H1 (cell line): ENCODE data around the gene SEZ6L. TPM values are rescaled to one million over a fixed set of nuclear protein-coding genes. Genes with fewer than 3 reads are reported as not detected.

Experiments used
- CTCF ChIA-PET: fragments of 300-600 bp; sonication (Branson Sonifier 250); formaldehyde crosslinking; loops from one replicate; lab custom pipeline; 2021; ENCODE audit not compliant: partially characterized antibody; lab: Charles Lee
- POLR2A ChIA-PET: fragments of 300-600 bp; sonication (Branson Sonifier 250); formaldehyde crosslinking; loops from one replicate; lab custom pipeline; 2021; ENCODE audit warnings: inconsistent platforms; ENCODE audit not compliant: partially characterized antibody; lab: Charles Lee
- DNase-seq, 2 experiments: peaks; one replicate each; pipeline versions ENCODE4 v3.0.0 to v3.0.0-alpha.2; 2010 to 2022; ENCODE audit warnings: low spot score in 2 of 2, low read depth in 1 of 2, mixed read lengths in 1 of 2
- FAIRE-seq: peaks from 2 replicates; lab custom pipeline; 2011; peaks lifted over from hg19 to GRCh38; lab: Jason Lieb, UNC
- H2AFZ ChIP-seq: 2 replicates; pipeline ENCODE4 v1.8.1; 2012; ENCODE audit warnings: low read length, inconsistent platforms
- H2AK5ac ChIP-seq: 2 replicates; pipeline ENCODE4 v1.6.1; 2013; ENCODE audit warnings: low read depth, low read length
- H2BK120ac ChIP-seq: replicated peaks from 2 replicates; pipeline ENCODE3; 2013; ENCODE audit warnings: low read depth, low read length, inconsistent platforms
- H2BK12ac ChIP-seq: 2 replicates; pipeline ENCODE4 v1.6.1; 2013; ENCODE audit warnings: low read depth, low read length
- H2BK15ac ChIP-seq: 2 replicates; pipeline ENCODE4 v1.6.1; 2013; ENCODE audit warnings: low read length
- H2BK20ac ChIP-seq: 2 replicates; pipeline ENCODE4 v1.6.1; 2013; ENCODE audit warnings: low read length
- H2BK5ac ChIP-seq: 2 replicates; pipeline ENCODE4 v1.6.1; 2013; ENCODE audit warnings: low read depth, low read length
- H3K14ac ChIP-seq: 2 replicates; pipeline ENCODE4 v1.6.1; 2013; ENCODE audit warnings: inconsistent platforms; ENCODE audit not compliant: insufficient read length
- H3K18ac ChIP-seq: 2 replicates; pipeline ENCODE4 v1.6.1; 2013; ENCODE audit warnings: low read length; ENCODE audit errors: extremely low read depth
- H3K23ac ChIP-seq: 2 replicates; pipeline ENCODE4 v1.6.1; 2013; ENCODE audit warnings: inconsistent platforms; ENCODE audit not compliant: insufficient read length
- H3K23me2 ChIP-seq: 2 replicates; pipeline ENCODE4 v1.6.1; 2013; ENCODE audit warnings: low read depth, low read length
- H3K27ac ChIP-seq: 2 replicates; pipeline ENCODE4 v1.6.1; 2011; ENCODE audit warnings: low read depth, low read length, inconsistent platforms
- H3K27me3 ChIP-seq, 4 experiments: replicated peaks in 1 of 4; 1 replicate in 1 of 4; 2 replicates in 3 of 4; pipeline versions ENCODE4 v1.6.1 to v1.8.1; 2011 to 2013; ENCODE audit warnings: low read length in 3 of 4, mild to moderate bottlenecking in 3 of 4, inconsistent platforms in 2 of 4, mixed read lengths in 2 of 4, moderate library complexity in 1 of 4; ENCODE audit not compliant: control insufficient read depth in 3 of 4, insufficient read depth in 3 of 4; ENCODE audit errors: extremely low read depth in 1 of 4
- H3K36me3 ChIP-seq, 4 experiments: 2 replicates each; pipeline versions ENCODE4 v1.6.1 to v1.8.1; 2011 to 2013; ENCODE audit warnings: mild to moderate bottlenecking in 4 of 4, low read length in 3 of 4, moderate library complexity in 2 of 4, control low read depth in 1 of 4, inconsistent platforms in 1 of 4; ENCODE audit not compliant: insufficient read depth in 4 of 4, control insufficient read depth in 2 of 4
- H3K4ac ChIP-seq: replicated peaks from 2 replicates; pipeline ENCODE3; 2013; ENCODE audit warnings: low read length, low read depth, mixed read lengths, inconsistent platforms; ENCODE audit not compliant: insufficient read length
- H3K4me1 ChIP-seq, 4 experiments: replicated peaks in 1 of 4; 1 replicate in 1 of 4; 2 replicates in 3 of 4; pipeline versions ENCODE4 v1.6.1 to v1.8.1; 2011 to 2013; ENCODE audit warnings: low read length in 3 of 4, inconsistent platforms in 2 of 4, mixed read lengths in 1 of 4; ENCODE audit not compliant: insufficient read depth in 4 of 4, control insufficient read depth in 3 of 4
- H3K4me2 ChIP-seq, 2 experiments: 2 replicates each; pipeline versions ENCODE4 v1.6.1 to v1.8.1; 2011 to 2013; ENCODE audit warnings: low read depth in 2 of 2, low read length in 2 of 2, control low read depth in 1 of 2, inconsistent platforms in 1 of 2, mild to moderate bottlenecking in 1 of 2; ENCODE audit not compliant: insufficient read depth in 1 of 2
- H3K4me3 ChIP-seq, 4 experiments: fragments of 200-600, 300-600 bp in 1 of 4; sonication (generic), shearing (Covaris generic), sonication (Bioruptor Twin) in 1 of 4; 2 replicates each; pipeline versions ENCODE4 v1.5.1 to v1.8.1; 2011 to 2016; ENCODE audit warnings: low read length in 4 of 4, low read depth in 3 of 4, control low read depth in 2 of 4, inconsistent platforms in 2 of 4, mild to moderate bottlenecking in 2 of 4, mixed read lengths in 1 of 4, moderate library complexity in 1 of 4; ENCODE audit not compliant: insufficient read depth in 2 of 4; ENCODE audit errors: extremely low read depth in 1 of 4
- H3K56ac ChIP-seq: replicated peaks from 2 replicates; pipeline ENCODE3; 2013; ENCODE audit warnings: low read depth, mild to moderate bottlenecking, mixed read lengths, low read length, inconsistent platforms; ENCODE audit not compliant: insufficient read length
- H3K79me1 ChIP-seq: 2 replicates; pipeline ENCODE4 v1.6.1; 2013; ENCODE audit warnings: low read depth, low read length, control low read depth
- H3K79me2 ChIP-seq, 2 experiments: 2 replicates each; pipeline versions ENCODE4 v1.6.1 to v1.8.1; 2012 to 2013; ENCODE audit warnings: low read length in 2 of 2, mild to moderate bottlenecking in 2 of 2, inconsistent platforms in 1 of 2; ENCODE audit not compliant: insufficient read depth in 2 of 2, control insufficient read depth in 1 of 2
- H3K9ac ChIP-seq, 4 experiments: replicated peaks in 1 of 4; 1 replicate in 1 of 4; 2 replicates in 3 of 4; pipeline versions ENCODE4 v1.6.1 to v1.8.1; 2011 to 2013; ENCODE audit warnings: low read depth in 3 of 4, low read length in 3 of 4, control low read depth in 2 of 4, mild to moderate bottlenecking in 2 of 4, moderate library complexity in 2 of 4, inconsistent platforms in 1 of 4; ENCODE audit errors: extremely low read depth in 1 of 4
- H3K9me3 ChIP-seq, 2 experiments: 2 replicates each; pipeline versions ENCODE4 v1.6.1 to v1.8.1; 2012 to 2013; ENCODE audit warnings: mild to moderate bottlenecking in 2 of 2, moderate library complexity in 2 of 2, control low read depth in 1 of 2, inconsistent platforms in 1 of 2, low read depth in 1 of 2, low read length in 1 of 2, mixed read lengths in 1 of 2; ENCODE audit not compliant: insufficient read depth in 2 of 2
- H4K20me1 ChIP-seq, 2 experiments: replicated peaks in 1 of 2; 2 replicates each; pipeline versions ENCODE3 to v1.8.1; 2011 to 2013; ENCODE audit warnings: inconsistent platforms in 2 of 2, low read length in 2 of 2, mild to moderate bottlenecking in 1 of 2; ENCODE audit not compliant: insufficient read depth in 2 of 2, control insufficient read depth in 1 of 2
- H4K5ac ChIP-seq: 2 replicates; pipeline ENCODE4 v1.6.1; 2013; ENCODE audit warnings: low read length, low read depth, mixed read lengths, inconsistent platforms; ENCODE audit not compliant: insufficient read length
- H4K8ac ChIP-seq: 2 replicates; pipeline ENCODE4 v1.8.0; 2013; ENCODE audit warnings: mild to moderate bottlenecking, moderate library complexity, low read length, inconsistent platforms; ENCODE audit not compliant: insufficient read depth; ENCODE audit errors: extremely low read depth
- H4K91ac ChIP-seq: replicated peaks from 2 replicates; pipeline ENCODE3; 2013; ENCODE audit warnings: low read length, mixed read lengths, inconsistent platforms; ENCODE audit not compliant: insufficient read length
- CHD1 ChIP-seq: IDR thresholded peaks from 2 replicates; pipeline ENCODE4 v1.6.1; 2012; ENCODE audit warnings: low read depth, low read length, improper control_type of control experiment
- JUN ChIP-seq: IDR thresholded peaks from 2 replicates; pipeline ENCODE4 v1.6.1; 2011; ENCODE audit warnings: low read depth, mild to moderate bottlenecking, improper control_type of control experiment, low read length
- JUND ChIP-seq: IDR thresholded peaks from 2 replicates; pipeline ENCODE4 v1.6.1; 2011; ENCODE audit warnings: mild to moderate bottlenecking, improper control_type of control experiment, low read length
- KDM1A ChIP-seq: fragments of 200-600, 300-600 bp; sonication (generic); IDR thresholded peaks from 2 replicates; pipeline ENCODE4 v1.7.1; 2016; ENCODE audit warnings: mild to moderate bottlenecking, low read length, borderline replicate concordance
- NRF1 ChIP-seq: IDR thresholded peaks from 2 replicates; pipeline ENCODE4 v1.6.1; 2011; ENCODE audit warnings: mild to moderate bottlenecking, low read depth, low read length, improper control_type of control experiment
- POLR2A ChIP-seq, 2 experiments: IDR thresholded peaks; 1 replicate in 1 of 2; 2 replicates in 1 of 2; pipeline ENCODE4 v1.6.1; 2011; ENCODE audit warnings: low read depth in 2 of 2, low read length in 2 of 2, mild to moderate bottlenecking in 2 of 2; ENCODE audit errors: control extremely low read depth in 1 of 2
- RFX5 ChIP-seq: IDR thresholded peaks from 2 replicates; pipeline ENCODE4 v1.6.1; 2011; ENCODE audit warnings: low read depth, low read length, improper control_type of control experiment, borderline replicate concordance
- SIX5 ChIP-seq: IDR thresholded peaks from 2 replicates; pipeline ENCODE4 v1.6.1; 2011; ENCODE audit warnings: mild to moderate bottlenecking, low read depth, low read length
- TBP ChIP-seq: IDR thresholded peaks from 2 replicates; pipeline ENCODE4 v1.6.1; 2011; ENCODE audit warnings: low read depth, low read length, improper control_type of control experiment
- WGBS, 2 experiments: shearing (Covaris generic) in 1 of 2; methylation state at CpG; one replicate each; pipeline versions ENCODE4 v1.1.6 to v1.1.7; 2013 to 2015; ENCODE audit warnings: low lambda C conversion rate in 2 of 2, mixed read lengths in 2 of 2, inconsistent platforms in 1 of 2, low coverage in 1 of 2, missing lambda C conversion rate in 1 of 2; ENCODE audit not compliant: insufficient replicate concordance in 2 of 2, insufficient coverage in 1 of 2, insufficient read length in 1 of 2; ENCODE audit errors: extremely low coverage in 1 of 2, missing lambda C conversion rate in 1 of 2; 5-methylcytosine and 5-hydroxymethylcytosine counted together
- polyA plus RNA-seq, 7 experiments: library from polyadenylated mRNA; depleted of rRNA in 3 of 7; stranded (reverse) in 5 of 7; unstranded in 2 of 7; fragments of >200 nt in 5 of 7; fragments of 200-250 nt in 2 of 7; gene quantifications; 1 replicate in 5 of 7; 2 replicates in 1 of 7; 4 replicates in 1 of 7; pipeline versions ENCODE4 v1.2.1 to v1.2.3, GENCODE V29; 2011 to 2013; ENCODE audit warnings: missing spikeins in 2 of 7, mixed read lengths in 2 of 7
- total RNA-seq: library from RNA; stranded (reverse); fragmentation: NEBNext Ultra II Directional; extraction: Animal tissue kit (Norgen Biotek cat#: 25700); gene quantifications from 2 replicates; pipeline ENCODE4 v1.2.1, GENCODE V29; 2021
- TF ChIP-seq, protein P1 (sequence below): IDR thresholded peaks from 2 replicates; pipeline ENCODE4 v1.6.1; 2012; ENCODE audit warnings: low read length, inconsistent platforms
- TF ChIP-seq, protein P2 (sequence below): IDR thresholded peaks from 2 replicates; pipeline ENCODE4 v1.6.1; 2011; ENCODE audit warnings: low read depth, mild to moderate bottlenecking, low read length; ENCODE audit not compliant: insufficient read depth

The SEZ6L gene
- total and polyA plus RNA-seq, 2 of the 8 experiments (the other 6 are each of a cell fraction or from before 2014, with no cell fraction given), result 0.06 to 0.33 TPM

DNA sequence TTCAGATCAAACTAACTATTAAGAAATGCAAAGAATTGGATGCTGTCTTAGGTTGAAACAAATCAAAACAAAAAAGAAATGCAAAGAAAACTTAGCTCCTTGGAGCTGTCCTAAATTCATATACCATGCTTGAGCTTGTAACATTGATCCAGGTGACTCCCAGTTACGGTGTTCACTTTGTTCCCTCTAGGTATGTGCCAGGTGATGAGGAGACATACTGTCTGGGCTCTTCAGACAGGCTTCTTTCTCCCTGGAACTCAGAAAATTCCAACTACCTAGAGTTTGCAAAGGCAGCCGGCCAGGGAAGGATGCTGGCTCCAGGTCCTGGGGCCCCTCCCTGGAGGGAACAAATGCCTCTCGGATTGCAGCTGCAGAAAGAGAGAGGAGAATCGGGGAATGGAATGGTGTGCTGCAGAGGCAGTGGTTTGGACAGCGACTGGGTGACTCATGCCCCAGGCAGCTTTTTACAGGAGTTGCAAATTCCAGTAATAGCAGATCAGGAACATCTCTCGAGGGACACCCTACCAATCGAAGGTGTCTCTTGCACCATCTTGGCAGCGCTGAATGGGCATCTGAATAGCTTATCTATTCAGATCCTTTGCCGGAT, 247.5 kb downstream of the SEZ6L start:
- Histone ChIP-seq H3K14ac (no peak overlapping the region), H4K91ac (no peak overlapping the region), H3K27ac (no peak overlapping the region), H2BK15ac (no peak overlapping the region), H3K18ac (no peak overlapping the region), H3K4me2 (peak overlapping the region in 1 of 2 experiments; percentile 46; a peak in 2 of 4 replicates), H2AK5ac (no peak overlapping the region), H3K4me3 (no peak overlapping the region), H3K23me2 (no peaks in the 10 kb centered on the region; the same call in 1 of the 2 replicates), H3K23ac (no peak overlapping the region), H3K27me3 (0 out of 7 replicates have a peak, but pooled peaks cover 0 to 4% (median 0%) of the 10 kb centered on the region in 4 experiments), H2BK120ac (no peak overlapping the region), H3K36me3 (no peaks in the 10 kb centered on the region), H2AFZ (0 out of 2 replicates have a peak overlapping the region, but pooled peaks have one; percentile 0), H3K79me1 (no peaks in the 10 kb centered on the region), H3K4ac (no peak overlapping the region), H2BK12ac (no peak overlapping the region), H3K9ac (no peak overlapping the region), H4K20me1 (no peaks in the 10 kb centered on the region), H4K8ac (no peak overlapping the region; the same call in 1 of the 2 replicates), H2BK20ac (no peak overlapping the region), H2BK5ac (no peak overlapping the region), H4K5ac (no peak overlapping the region), H3K9me3 (no peaks in the 10 kb centered on the region), H3K4me1 (no peaks in the 10 kb centered on the region), H3K56ac (no peak overlapping the region), H3K79me2 (no peaks in the 10 kb centered on the region)
- POLR2A ChIA-PET, result interaction anchor here (0.8 to 2.3 kb wide), 4 partner anchors 11 to 234 kb away, joined by 3 to 11 read pairs (median 8); partner anchors contain the start of gene ASPHD2
- peak; percentile 54 to 70 for DNase-seq
- no peak for FAIRE-seq
- WGBS, 2 experiments, result 57% methylated on average over 9 of the region's 9 CpGs; no CpG with 5 or more reads in 1 of the 2 experiments
- CTCF ChIA-PET, result interaction anchor here (0.8 to 3.8 kb wide), 8 partner anchors 10 to 57 kb away, joined by 3 to 15 read pairs (median 4); no protein-coding TSS in a partner anchor
- TF ChIP-seq, protein P1, sequence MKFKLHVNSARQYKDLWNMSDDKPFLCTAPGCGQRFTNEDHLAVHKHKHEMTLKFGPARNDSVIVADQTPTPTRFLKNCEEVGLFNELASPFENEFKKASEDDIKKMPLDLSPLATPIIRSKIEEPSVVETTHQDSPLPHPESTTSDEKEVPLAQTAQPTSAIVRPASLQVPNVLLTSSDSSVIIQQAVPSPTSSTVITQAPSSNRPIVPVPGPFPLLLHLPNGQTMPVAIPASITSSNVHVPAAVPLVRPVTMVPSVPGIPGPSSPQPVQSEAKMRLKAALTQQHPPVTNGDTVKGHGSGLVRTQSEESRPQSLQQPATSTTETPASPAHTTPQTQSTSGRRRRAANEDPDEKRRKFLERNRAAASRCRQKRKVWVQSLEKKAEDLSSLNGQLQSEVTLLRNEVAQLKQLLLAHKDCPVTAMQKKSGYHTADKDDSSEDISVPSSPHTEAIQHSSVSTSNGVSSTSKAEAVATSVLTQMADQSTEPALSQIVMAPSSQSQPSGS, result no peak
- TF ChIP-seq NRF1 (no peak), RFX5 (no peak), POLR2A (IDR thresholded peaks at IDR 0.05; ENCODE audit: control extremely low read depth in 1 of 2, low read depth in 2 of 2, low read length in 2 of 2) (no peak), SIX5 (no peak), JUN (peak; percentile 19; the same call in 1 of the 2 replicates), JUND (peak; percentile 96), TBP (no peak), CHD1 (no peak), KDM1A (no peak)
- TF ChIP-seq, protein P2, sequence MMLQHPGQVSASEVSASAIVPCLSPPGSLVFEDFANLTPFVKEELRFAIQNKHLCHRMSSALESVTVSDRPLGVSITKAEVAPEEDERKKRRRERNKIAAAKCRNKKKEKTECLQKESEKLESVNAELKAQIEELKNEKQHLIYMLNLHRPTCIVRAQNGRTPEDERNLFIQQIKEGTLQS, result peak; percentile 49; the same call in 1 of the 2 replicates
